Measurements from ENCODE around the gene HTR6.

Gene HTR6

DNA sequence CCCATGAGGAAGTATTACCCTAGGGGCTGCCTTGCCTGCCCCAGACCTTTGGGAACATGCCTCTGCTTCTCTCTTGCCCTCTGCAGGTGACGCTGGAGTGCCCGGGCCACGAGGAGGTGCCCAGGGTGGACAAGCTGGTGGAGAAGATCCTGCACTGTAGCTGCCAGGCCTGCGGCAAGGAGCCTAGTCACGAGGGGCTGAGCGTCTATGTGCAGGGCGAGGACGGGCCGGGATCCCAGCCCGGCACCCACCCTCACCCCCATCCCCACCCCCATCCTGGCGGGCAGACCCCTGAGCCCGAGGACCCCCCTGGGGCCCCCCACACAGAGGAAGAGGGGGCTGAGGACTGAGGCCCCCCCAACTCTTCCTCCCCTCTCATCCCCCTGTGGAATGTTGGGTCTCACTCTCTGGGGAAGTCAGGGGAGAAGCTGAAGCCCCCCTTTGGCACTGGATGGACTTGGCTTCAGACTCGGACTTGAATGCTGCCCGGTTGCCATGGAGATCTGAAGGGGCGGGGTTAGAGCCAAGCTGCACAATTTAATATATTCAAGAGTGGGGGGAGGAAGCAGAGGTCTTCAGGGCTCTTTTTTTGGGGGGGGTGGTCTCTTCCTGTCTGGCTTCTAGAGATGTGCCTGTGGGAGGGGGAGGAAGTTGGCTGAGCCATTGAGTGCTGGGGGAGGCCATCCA lies 7.8 kb upstream of the HTR6 start:
- no peak for DNase-seq (ENCODE audit: low spot score)

DNA sequence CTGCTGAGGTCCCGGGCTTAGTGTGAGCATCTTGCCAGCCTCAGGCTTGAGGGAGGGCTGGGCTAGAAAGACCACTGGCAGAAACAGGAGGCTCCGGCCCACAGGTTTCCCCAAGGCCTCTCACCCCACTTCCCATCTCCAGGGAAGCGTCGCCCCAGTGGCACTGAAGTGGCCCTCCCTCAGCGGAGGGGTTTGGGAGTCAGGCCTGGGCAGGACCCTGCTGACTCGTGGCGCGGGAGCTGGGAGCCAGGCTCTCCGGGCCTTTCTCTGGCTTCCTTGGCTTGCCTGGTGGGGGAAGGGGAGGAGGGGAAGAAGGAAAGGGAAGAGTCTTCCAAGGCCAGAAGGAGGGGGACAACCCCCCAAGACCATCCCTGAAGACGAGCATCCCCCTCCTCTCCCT lies 7.2 kb upstream of the HTR6 start:
- no peak for DNase-seq (ENCODE audit: low spot score)

DNA sequence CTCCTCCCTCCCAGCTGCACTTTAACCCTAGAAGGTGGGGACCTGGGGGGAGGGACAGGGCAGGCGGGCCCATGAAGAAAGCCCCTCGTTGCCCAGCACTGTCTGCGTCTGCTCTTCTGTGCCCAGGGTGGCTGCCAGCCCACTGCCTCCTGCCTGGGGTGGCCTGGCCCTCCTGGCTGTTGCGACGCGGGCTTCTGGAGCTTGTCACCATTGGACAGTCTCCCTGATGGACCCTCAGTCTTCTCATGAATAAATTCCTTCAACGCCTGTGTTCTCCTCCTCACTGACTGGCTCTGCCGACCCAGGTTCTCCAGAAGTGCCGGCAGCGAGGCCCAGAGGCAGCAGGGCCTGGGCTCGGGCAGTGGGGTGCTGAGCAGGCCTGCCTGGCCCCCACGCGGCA lies 6.5 kb upstream of the HTR6 start:
- DNase-seq (ENCODE audit: low spot score) = no peak

DNA sequence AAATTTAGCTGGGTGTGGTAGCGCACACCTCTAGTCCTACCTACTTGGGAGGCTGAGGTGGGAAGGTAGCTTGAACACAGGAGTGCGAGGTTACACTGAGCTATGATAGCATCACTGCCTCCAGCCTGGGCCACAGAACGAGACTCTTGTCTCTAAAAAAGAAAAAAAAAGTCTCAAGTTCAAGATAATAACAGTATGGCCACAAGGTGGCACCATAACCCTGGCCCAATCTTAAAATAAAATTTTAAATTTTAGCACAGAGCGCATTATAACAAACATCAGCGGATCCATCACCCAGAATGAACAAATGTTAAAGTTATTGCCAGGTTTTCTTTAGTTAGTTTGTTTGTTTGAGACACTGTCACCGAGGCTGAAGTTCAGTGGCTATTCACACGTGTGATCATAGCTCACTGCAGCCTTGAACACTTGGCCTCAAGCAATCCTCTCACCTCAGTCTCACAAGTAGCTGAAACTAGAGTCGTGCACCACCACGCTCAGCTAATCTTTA lies 2.9 kb upstream of the HTR6 start:
- no peak for DNase-seq (ENCODE audit: low spot score)

- DNase-seq (ENCODE audit: low spot score) = no peak
Observed at GRCh38 chr1:19662313-19662712, 2.4 kb upstream of the HTR6 start.

DNA sequence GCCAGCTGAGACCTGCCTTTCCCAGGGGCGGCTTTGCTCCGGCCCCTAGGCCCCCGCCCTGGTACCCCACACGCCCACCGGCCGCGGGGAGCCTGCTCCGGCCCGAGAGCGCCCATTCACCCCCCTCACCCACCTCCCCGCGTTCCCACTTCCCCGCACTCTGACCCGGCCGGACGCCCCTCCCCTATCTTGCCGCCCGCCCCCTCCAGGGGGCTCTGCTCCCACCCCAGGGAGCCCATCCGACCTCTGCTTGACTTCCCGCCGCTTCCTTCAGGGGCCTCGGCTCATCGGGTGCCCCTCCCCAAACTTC lies 466 bp downstream of the HTR6 start:
- no peak for DNase-seq (ENCODE audit: low spot score)

- DNase-seq (ENCODE audit: low spot score) = no peak
Observed at GRCh38 chr1:19665496-19666465, 1.1 kb downstream of the HTR6 start.

GRCh38 chr1:19668888-19669287 lies 4.2 kb downstream of the HTR6 start:
- no peak for DNase-seq (ENCODE audit: low spot score)

- no peak for DNase-seq (ENCODE audit: low spot score)
Observed at GRCh38 chr1:19670787-19671186, 6.1 kb downstream of the HTR6 start.

GRCh38 chr1:19672237-19672636 lies 7.6 kb downstream of the HTR6 start:
- DNase-seq (ENCODE audit: low spot score) = no peak

DNA sequence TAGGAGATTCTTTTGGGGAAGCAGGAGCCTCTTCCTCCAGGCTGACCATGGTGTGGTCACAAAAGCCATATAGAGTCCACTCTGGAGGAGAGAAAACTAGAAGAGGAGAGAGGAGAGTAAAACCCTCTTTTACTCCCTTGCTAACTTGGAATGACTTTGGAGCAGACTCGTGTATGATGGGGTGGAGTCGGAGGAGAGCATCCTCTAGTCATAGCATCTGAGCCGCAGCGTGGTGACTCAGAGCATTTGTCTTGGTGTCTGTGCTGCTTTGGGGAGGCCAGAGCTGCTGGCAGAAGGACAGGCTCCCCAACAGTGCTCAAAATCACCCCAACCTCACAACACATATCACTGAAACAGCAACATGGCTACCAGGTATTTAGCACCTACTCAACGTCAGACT lies 11.1 kb downstream of the HTR6 start:
- no peak for DNase-seq (ENCODE audit: low spot score)

GRCh38 chr1:19676438-19676922 lies 11.8 kb downstream of the HTR6 start:
- DNase-seq (ENCODE audit: low spot score) = no peak

- DNase-seq (ENCODE audit: low spot score) = no peak
Observed at GRCh38 chr1:19678493-19678892, 13.8 kb downstream of the HTR6 start.

- DNase-seq (ENCODE audit: low spot score) = no peak
Observed at GRCh38 chr1:19678931-19679453, 14.3 kb downstream of the HTR6 start.

- no peak for DNase-seq (ENCODE audit: low spot score)
Observed at GRCh38 chr1:19679691-19680090, 15.0 kb downstream of the HTR6 start.

DNA sequence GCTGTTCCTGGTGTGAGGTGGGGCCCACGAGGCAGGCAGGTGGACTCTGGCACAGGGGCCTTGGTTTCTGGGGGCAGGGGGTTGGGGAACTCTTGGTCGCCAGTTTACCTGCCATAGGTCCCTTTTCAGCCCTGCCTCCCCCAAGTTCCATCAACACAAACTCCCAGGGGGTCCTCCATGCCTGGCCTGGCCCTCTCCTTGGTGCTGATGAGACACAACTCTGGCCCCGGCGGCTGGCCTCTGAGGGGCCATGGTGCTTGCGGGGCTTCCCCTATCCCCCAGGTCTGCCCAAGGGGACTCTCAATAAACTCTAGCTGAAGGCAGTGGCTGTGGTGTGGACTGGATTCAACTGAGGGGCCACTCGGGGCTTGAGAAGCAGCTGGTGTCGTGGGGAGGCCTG lies 16.0 kb downstream of the HTR6 start:
- DNase-seq (ENCODE audit: low spot score) = no peak

- DNase-seq (ENCODE audit: low spot score) = no peak
Observed at GRCh38 chr1:19682257-19682656, 17.6 kb downstream of the HTR6 start.

DNA sequence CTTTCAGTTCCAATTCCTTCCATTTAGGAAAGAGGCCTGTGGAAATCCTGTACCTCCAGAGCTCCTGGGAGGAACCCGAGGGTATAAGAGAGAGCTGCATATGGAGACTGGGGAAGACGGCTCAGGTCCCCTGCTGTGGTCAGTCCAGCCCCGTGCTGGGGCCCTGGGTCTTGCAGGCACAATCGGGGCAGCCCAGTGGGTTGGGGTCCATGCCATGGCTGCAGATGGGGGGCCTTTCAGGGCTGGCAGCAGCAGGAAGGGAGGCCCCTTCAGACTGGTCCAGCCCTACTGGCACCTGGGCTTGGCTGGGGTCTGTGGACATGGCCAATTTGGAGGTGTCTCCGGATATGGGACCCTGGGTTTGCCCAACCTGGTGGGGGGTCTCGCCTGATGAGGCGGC lies 18.2 kb downstream of the HTR6 start:
- no peak for DNase-seq (ENCODE audit: low spot score)

- no peak for DNase-seq (ENCODE audit: low spot score)
Observed at GRCh38 chr1:19683351-19683750, 18.7 kb downstream of the HTR6 start.

DNA sequence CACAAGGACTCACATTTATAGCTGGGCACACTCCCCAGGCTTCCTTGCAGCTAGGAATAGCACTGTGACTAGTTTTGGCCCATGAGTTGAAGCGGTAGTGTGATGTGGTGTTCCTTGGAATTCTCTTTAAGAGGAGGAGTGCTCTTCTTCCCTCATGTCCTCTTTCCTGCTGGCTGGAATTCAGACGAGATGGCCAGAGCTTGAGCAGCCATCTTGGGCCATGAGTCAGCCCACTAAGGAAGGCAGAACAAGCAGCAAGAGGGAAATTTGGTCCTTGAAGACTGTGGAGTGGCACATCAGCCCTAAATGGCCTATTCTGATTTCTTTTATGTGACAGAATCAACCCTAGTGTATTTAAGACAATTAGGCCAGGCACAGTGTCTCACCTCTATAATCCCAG lies 20.0 kb downstream of the HTR6 start:
- no peak for DNase-seq (ENCODE audit: low spot score)

- no peak for DNase-seq (ENCODE audit: low spot score)
Observed at GRCh38 chr1:19685994-19686393, 21.3 kb downstream of the HTR6 start.

DNA sequence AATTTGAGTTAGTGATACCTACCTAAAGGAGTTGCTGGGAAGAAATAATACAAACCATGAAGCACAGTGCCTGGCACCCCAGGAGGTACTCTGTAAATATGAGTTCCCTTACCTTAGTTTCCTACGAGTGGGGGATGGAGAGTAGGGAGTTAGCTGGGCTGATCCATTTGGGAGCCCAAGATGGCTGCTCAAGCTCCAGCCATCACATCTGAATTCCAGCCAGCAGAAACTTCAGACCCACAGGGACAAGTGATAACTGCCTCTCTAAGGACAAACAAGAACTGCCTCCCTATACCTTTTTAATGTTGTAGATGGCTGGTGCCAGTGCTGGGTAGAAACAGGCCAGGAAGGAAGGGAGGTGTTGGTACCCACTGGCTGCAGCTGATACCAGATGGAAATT lies 22.7 kb downstream of the HTR6 start:
- DNase-seq (ENCODE audit: low spot score) = no peak
